K562 (cell line): ENCODE data around the gene MYADML2. TPM values are rescaled to one million over a fixed set of nuclear protein-coding genes. Genes with fewer than 3 reads are reported as not detected.
A peak's percentile ranks its signal among the peaks of the same experiment; 100 is the strongest.

Experiments
- CBFA2T2 ChIP-seq: fragments of 450-650 bp; conservative IDR thresholded peaks from 2 replicates; pipeline ENCODE4 v1.6.1; 2017; ENCODE audit warnings: mild to moderate bottlenecking
- ELF4 ChIP-seq: fragments of 450-650 bp; formaldehyde crosslinking; IDR thresholded peaks from 2 replicates; pipeline ENCODE4 v1.4.0; 2022; ENCODE audit warnings: missing genetic modification characterization
- FOXM1 ChIP-seq, 2 experiments: fragments of 450-650 bp in 1 of 2; sonication (generic) in 1 of 2; formaldehyde crosslinking in 1 of 2; IDR thresholded peaks; 2 replicates each; pipeline versions ENCODE4 v1.6.1 to v1.9.0; 2017 to 2022; ENCODE audit warnings: low read depth in 2 of 2, mild to moderate bottlenecking in 2 of 2, missing genetic modification reagents in 1 of 2, moderate library complexity in 1 of 2
- GABPA ChIP-seq: fragments of 200-800 bp; sonication (Bioruptor generic); conservative IDR thresholded peaks from 2 replicates; pipeline ENCODE4 v1.6.1; 2016; ENCODE audit warnings: low read depth, missing genetic modification characterization, missing compliant biosample characterization
- HDAC1 ChIP-seq, 2 experiments: fragments of 450-650 bp; IDR thresholded peaks; 2 replicates each; pipeline ENCODE4 v1.6.1; 2016 to 2017; ENCODE audit warnings: inconsistent platforms in 1 of 2, mild to moderate bottlenecking in 1 of 2, moderate library complexity in 1 of 2
- ID3 ChIP-seq, 2 experiments: fragments of 250-450 bp in 1 of 2; fragments of 450-650 bp in 1 of 2; sonication (Bioruptor Pico) in 1 of 2; IDR thresholded peaks; 2 replicates each; pipeline versions ENCODE4 v1.6.1 to v1.8.0; 2016 to 2021; ENCODE audit warnings: mild to moderate bottlenecking in 2 of 2, moderate library complexity in 2 of 2, missing compliant biosample characterization in 1 of 2, missing genetic modification characterization in 1 of 2
- KLF10 ChIP-seq: fragments of 250-450 bp; sonication (Bioruptor Pico); IDR thresholded peaks from 2 replicates; pipeline ENCODE4 v1.6.1; 2021; ENCODE audit warnings: matching md5 sums
- MAFK ChIP-seq: IDR thresholded peaks from 2 replicates; pipeline ENCODE4 v1.6.1; 2011; ENCODE audit warnings: low read length, improper control_type of control experiment
- NONO ChIP-seq, 2 experiments: fragments of 200-400 bp in 1 of 2; fragments of 450-650 bp in 1 of 2; formaldehyde crosslinking in 1 of 2; IDR thresholded peaks; 2 replicates each; pipeline ENCODE4 v1.6.1; 2017; ENCODE audit warnings: low read depth in 2 of 2, mild to moderate bottlenecking in 2 of 2, moderate library complexity in 2 of 2, low read length in 1 of 2
- NR0B1 ChIP-seq: fragments of 450-650 bp; IDR thresholded peaks from one replicate; pipeline ENCODE4 v1.6.1; 2018; ENCODE audit warnings: mild to moderate bottlenecking, moderate library complexity; ENCODE audit not compliant: partially characterized antibody
- PRPF4 ChIP-seq: fragments of 200-400 bp; formaldehyde crosslinking; IDR thresholded peaks from one replicate; pipeline ENCODE4 v1.6.1; 2017; ENCODE audit warnings: low read length, low read depth, mild to moderate bottlenecking; ENCODE audit not compliant: insufficient read depth, poor library complexity, severe bottlenecking
- RAD51 ChIP-seq: fragments of 450-650 bp; IDR thresholded peaks from 2 replicates; pipeline ENCODE4 v1.7.1; 2016; ENCODE audit warnings: low read depth, mild to moderate bottlenecking, borderline replicate concordance
- TCF15 ChIP-seq: fragments of 250-450 bp; sonication (Bioruptor Pico); IDR thresholded peaks from 2 replicates; pipeline ENCODE4 v1.8.0; 2022; ENCODE audit warnings: moderate library complexity, mild to moderate bottlenecking, inconsistent platforms
- THRA ChIP-seq: fragments of 450-650 bp; IDR thresholded peaks from 2 replicates; pipeline ENCODE4 v1.6.1; 2017; ENCODE audit warnings: mild to moderate bottlenecking, moderate library complexity
- ZC3H8 ChIP-seq: fragments of 450-650 bp; IDR thresholded peaks from 2 replicates; pipeline ENCODE4 v1.6.1; 2017
- ZNF133 ChIP-seq: fragments of 250-450 bp; sonication (Bioruptor Pico); IDR thresholded peaks from 2 replicates; pipeline ENCODE4 v1.4.0; 2020; ENCODE audit warnings: mild to moderate bottlenecking
- ZNF165 ChIP-seq: fragments of 250-450 bp; sonication (Bioruptor Pico); IDR thresholded peaks from 2 replicates; pipeline ENCODE4 v1.4.0; 2020; ENCODE audit warnings: borderline replicate concordance
- ZNF174 ChIP-seq: fragments of 250-450 bp; sonication (Bioruptor Pico); IDR thresholded peaks from 2 replicates; pipeline ENCODE4 v1.4.0; 2020; ENCODE audit warnings: mild to moderate bottlenecking
- ZNF431 ChIP-seq: sonication (generic); formaldehyde crosslinking; IDR thresholded peaks from 2 replicates; pipeline ENCODE4 v1.8.0; 2022; ENCODE audit warnings: mild to moderate bottlenecking, missing genetic modification reagents
- ZNF583 ChIP-seq: fragments of 250-450 bp; sonication (Bioruptor Pico); IDR thresholded peaks from 2 replicates; pipeline ENCODE4 v1.4.0; 2020
- ZNF695 ChIP-seq: fragments of 450-650 bp; formaldehyde crosslinking; IDR thresholded peaks from 2 replicates; pipeline ENCODE4 v1.4.0; 2020; ENCODE audit warnings: mild to moderate bottlenecking, moderate library complexity
- polyA plus RNA-seq, 8 experiments: library from polyadenylated mRNA; depleted of rRNA in 4 of 8; stranded (reverse) in 5 of 8; unstranded in 3 of 8; fragments of >200 nt; fragmentation: Nextera tagmentation in 2 of 8; fragmentation: Illumina TruSeq in 1 of 8; extraction: Ambion mirVana in 2 of 8; extraction: Trizol in 1 of 8; gene quantifications; 2 replicates each; pipeline versions ENCODE4 v1.2.1 to v1.2.3, GENCODE V29; 2011 to 2014; ENCODE audit warnings: inconsistent platforms in 1 of 8, missing spikeins in 1 of 8
- total RNA-seq, 7 experiments: library from RNA; depleted of rRNA in 6 of 7; stranded (reverse); fragments of >200 nt in 6 of 7; fragmentation: Illumina TruSeq in 2 of 7; extraction: Trizol in 2 of 7; gene quantifications; 2 replicates each; pipeline versions ENCODE4 v1.2.1 to v1.2.3, GENCODE V29; 2011 to 2021; ENCODE audit warnings: low replicate concordance in 1 of 7
- TF ChIP-seq, protein P1 (sequence below): fragments of 250-450 bp; sonication (Bioruptor Pico); IDR thresholded peaks from 2 replicates; pipeline ENCODE4 v1.5.0; 2022; ENCODE audit warnings: mild to moderate bottlenecking

Gene MYADML2
- total and polyA plus RNA-seq, 9 of the 15 experiments (the other 6 are each of a cell fraction or from before 2014, with no cell fraction given): not detected

DNA sequence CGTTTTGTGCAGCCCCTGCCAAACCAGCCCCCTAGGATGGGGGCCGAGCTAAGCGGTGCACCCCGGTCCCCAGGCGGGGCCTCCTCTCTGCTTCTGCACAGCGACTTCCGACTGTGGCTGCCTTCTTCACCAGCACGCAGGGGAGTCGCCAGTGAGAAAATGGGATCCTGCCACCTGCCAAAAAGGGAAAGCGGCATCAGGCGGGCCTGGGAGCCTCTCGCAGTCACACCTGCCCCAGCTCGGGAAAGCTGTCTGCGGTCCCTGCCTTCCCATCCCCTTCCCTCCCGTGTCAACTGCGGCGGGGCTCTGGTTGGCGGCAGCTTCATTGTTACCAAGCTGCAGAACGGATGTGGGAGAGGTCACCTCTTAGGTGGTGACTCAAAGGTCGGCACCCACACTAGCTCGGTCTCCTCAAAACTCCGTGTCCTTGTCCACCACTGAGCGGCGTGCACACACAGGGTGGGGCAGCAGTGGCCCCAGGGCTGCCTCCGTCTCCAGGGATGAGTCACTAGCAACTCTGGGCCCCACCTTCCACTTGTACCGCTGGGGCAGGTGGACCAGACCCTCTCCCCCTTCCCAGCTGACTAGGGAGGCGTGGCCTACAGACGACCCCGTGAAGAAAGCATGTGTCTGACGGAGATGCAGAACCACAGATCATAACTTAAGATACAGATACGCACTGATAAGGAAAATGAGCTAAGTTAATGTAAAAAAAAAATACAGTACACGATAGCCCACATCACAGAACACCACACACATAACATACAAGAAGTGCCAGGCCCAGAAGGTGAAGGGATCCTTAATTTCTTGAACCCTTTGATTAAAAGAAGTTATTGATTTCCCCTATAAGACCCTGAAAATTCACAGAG, 34.4 kb downstream of the MYADML2 start (continued):
- no peak for TF ChIP-seq FOXM1 (IDR thresholded peaks at IDR 0.05; ENCODE audit: low read depth)
- no peak for TF ChIP-seq FOXM1 (CRISPR knock-in tag; IDR thresholded peaks at IDR 0.05; ENCODE audit: low read depth)
- TF ChIP-seq TCF15 (CRISPR knock-in tag): no peak
- TF ChIP-seq RAD51: no peak
- no peak for TF ChIP-seq ZNF174 (CRISPR knock-in tag)
- TF ChIP-seq ZNF583: no peak
- TF ChIP-seq NONO (IDR thresholded peaks at IDR 0.05; ENCODE audit: low read depth in 2 of 2, low read length in 1 of 2): peak in 1 of 2 experiments; percentile 10; a peak in 1 of 4 replicates
- TF ChIP-seq HDAC1 (IDR thresholded peaks at IDR 0.05): 0 out of 4 replicates have a peak, but pooled peaks of 1 of the 2 experiments have one; percentile 48
- no peak for TF ChIP-seq ID3 (CRISPR knock-in tag; IDR thresholded peaks at IDR 0.05)
- TF ChIP-seq ID3 (tag; IDR thresholded peaks at IDR 0.05): 0 out of 2 replicates have a peak, but pooled peaks have one; percentile 46
- no peak for TF ChIP-seq THRA
- no peak for TF ChIP-seq ZNF165 (CRISPR knock-in tag)
- TF ChIP-seq, protein P1, sequence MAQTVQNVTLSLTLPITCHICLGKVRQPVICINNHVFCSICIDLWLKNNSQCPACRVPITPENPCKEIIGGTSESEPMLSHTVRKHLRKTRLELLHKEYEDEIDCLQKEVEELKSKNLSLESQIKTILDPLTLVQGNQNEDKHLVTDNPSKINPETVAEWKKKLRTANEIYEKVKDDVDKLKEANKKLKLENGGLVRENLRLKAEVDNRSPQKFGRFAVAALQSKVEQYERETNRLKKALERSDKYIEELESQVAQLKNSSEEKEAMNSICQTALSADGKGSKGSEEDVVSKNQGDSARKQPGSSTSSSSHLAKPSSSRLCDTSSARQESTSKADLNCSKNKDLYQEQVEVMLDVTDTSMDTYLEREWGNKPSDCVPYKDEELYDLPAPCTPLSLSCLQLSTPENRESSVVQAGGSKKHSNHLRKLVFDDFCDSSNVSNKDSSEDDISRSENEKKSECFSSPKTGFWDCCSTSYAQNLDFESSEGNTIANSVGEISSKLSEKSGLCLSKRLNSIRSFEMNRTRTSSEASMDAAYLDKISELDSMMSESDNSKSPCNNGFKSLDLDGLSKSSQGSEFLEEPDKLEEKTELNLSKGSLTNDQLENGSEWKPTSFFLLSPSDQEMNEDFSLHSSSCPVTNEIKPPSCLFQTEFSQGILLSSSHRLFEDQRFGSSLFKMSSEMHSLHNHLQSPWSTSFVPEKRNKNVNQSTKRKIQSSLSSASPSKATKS (CRISPR knock-in tag): no peak
- no peak for TF ChIP-seq CBFA2T2
- TF ChIP-seq PRPF4: no peak
- no peak for TF ChIP-seq ZNF695 (CRISPR knock-in tag)
- no peak for TF ChIP-seq KLF10 (CRISPR knock-in tag)
- no peak for TF ChIP-seq ELF4 (CRISPR knock-in tag)
- TF ChIP-seq MAFK: no peak
- no peak for TF ChIP-seq GABPA (tag)
- 0 out of 2 replicates have a peak, but pooled peaks have one; percentile 10 for TF ChIP-seq ZNF431 (CRISPR knock-in tag)
- no peak for TF ChIP-seq ZC3H8
- TF ChIP-seq ZNF133 (CRISPR knock-in tag): no peak
- no peak for TF ChIP-seq NR0B1
